AG04450 (cell line): ENCODE measurements around the gene TRIM41. TPM values are rescaled to one million over a fixed set of nuclear protein-coding genes. Genes with fewer than 3 reads are reported as not detected.

Experiments used
- CTCF ChIA-PET: fragments of 300-600, 350-600 bp; formaldehyde crosslinking; extraction: SDS; loops from one replicate; lab custom pipeline; 2022; ENCODE audit warnings: antibody characterized with exemption, inconsistent platforms; lab: Charles Lee
- POLR2A ChIA-PET: fragments of 350-600 bp; formaldehyde crosslinking; extraction: SDS; loops from one replicate; lab custom pipeline; 2021; ENCODE audit warnings: antibody characterized with exemption, inconsistent platforms; lab: Yijun Ruan, JAX
- DNase-seq: peaks from one replicate; pipeline ENCODE4 v3.0.0-alpha.2; 2011; ENCODE audit warnings: low read depth, low spot score
- H3K27ac ChIP-seq: one replicate; pipeline ENCODE4 v1.5.1; 2012; ENCODE audit warnings: low read depth, low read length, control low read depth
- H3K27me3 ChIP-seq: one replicate; pipeline ENCODE4 v1.6.0; 2012; ENCODE audit warnings: low read length; ENCODE audit not compliant: control insufficient read depth, insufficient read depth
- H3K4me3 ChIP-seq: 2 replicates; pipeline ENCODE4 v1.5.1; 2011; ENCODE audit warnings: mild to moderate bottlenecking, low read depth, low read length, control low read depth
- H3K9me3 ChIP-seq: 2 replicates; pipeline ENCODE4 v1.5.1; 2012; ENCODE audit warnings: low read length; ENCODE audit not compliant: control insufficient read depth, insufficient read depth
- polyA plus RNA-seq: library from polyadenylated mRNA; depleted of rRNA; stranded (reverse); fragments of >200 nt; gene quantifications from 2 replicates; pipeline ENCODE4 v1.2.3, GENCODE V29; 2011
- TF ChIP-seq, protein P1 (sequence below): IDR thresholded peaks from 2 replicates; pipeline ENCODE4 v1.5.1; 2011; ENCODE audit warnings: low read depth, low read length, control low read depth, inconsistent platforms

The TRIM41 gene
- polyA plus RNA-seq, 1 experiment, result 11.5 TPM

DNA sequence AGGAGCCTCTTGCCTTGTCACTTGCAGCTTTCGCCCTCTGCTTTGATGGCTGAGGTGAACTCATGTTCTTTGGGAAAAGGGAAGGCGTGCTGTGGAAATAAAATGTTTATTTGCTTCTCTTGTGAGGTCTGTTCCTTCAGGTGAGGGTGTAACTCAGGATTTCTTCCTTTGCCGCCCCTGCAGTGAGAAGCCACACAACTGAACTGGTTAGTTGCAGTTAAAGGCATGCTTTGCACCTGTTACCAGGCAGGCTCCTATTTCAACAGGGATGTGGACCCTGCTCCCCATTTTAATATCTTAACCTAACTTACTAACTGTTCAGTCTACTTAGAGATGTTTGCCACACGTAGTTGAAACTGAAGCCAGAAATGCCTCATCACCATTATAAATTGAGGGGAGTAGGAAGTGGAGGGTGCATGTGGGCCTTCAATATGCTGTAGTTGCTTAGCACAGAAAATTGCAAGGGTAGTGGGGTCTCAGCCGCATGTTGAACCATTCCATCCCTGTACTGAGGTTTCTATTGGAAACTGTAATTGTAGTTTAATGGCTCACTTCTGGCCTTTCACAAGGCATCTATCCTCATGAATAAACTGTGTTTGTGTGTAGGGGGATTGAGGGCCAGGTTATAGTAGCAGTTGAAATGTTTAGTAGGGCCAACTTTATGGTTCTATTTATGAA lies 12.7 kb downstream of the TRIM41 start:
- Histone ChIP-seq H3K4me3 (no peak overlapping the region), H3K27me3 (no peaks in the 10 kb centered on the region), H3K27ac (peak overlapping the region; percentile 39), H3K9me3 (no peaks in the 10 kb centered on the region)
- DNase-seq, result no peak
- ChIA-PET POLR2A (interaction anchor here (0.7 to 2.8 kb wide), 4 partner anchors 8 to 29 kb away, joined by 3 to 15 read pairs (median 5); partner anchors contain the start of genes RACK1 and TRIM41), CTCF (no interaction called here)
- TF ChIP-seq, protein P1, sequence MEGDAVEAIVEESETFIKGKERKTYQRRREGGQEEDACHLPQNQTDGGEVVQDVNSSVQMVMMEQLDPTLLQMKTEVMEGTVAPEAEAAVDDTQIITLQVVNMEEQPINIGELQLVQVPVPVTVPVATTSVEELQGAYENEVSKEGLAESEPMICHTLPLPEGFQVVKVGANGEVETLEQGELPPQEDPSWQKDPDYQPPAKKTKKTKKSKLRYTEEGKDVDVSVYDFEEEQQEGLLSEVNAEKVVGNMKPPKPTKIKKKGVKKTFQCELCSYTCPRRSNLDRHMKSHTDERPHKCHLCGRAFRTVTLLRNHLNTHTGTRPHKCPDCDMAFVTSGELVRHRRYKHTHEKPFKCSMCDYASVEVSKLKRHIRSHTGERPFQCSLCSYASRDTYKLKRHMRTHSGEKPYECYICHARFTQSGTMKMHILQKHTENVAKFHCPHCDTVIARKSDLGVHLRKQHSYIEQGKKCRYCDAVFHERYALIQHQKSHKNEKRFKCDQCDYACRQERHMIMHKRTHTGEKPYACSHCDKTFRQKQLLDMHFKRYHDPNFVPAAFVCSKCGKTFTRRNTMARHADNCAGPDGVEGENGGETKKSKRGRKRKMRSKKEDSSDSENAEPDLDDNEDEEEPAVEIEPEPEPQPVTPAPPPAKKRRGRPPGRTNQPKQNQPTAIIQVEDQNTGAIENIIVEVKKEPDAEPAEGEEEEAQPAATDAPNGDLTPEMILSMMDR, result no peak

DNA sequence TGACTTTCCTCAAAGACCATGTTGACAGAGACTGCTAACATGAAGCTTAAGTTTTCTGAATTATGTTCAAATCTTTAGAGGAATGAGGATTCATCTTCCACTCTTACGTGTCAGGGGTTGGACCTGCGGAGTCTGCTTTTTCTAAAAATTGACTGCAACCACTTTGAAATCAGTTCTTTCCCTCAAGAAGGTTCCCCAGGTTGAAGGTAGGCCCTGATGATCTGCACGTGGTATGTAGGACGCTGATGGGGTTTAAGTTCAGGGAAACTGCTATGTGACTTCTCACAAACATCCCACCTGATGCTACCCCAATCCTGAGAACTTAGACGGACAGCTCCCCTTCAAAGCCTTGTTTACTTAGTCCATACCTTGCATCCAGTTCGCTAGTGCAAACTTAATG lies 13.4 kb downstream of the TRIM41 start:
- DNase-seq, result no peak
- ChIA-PET CTCF (interaction anchor here (0.6 kb wide), 1 partner anchor 1664 kb away, joined by 3 read pairs; no protein-coding TSS in a partner anchor), POLR2A (no interaction called here)
- H3K27ac ChIP-seq, result no peak overlapping the region
- no peaks in the 10 kb centered on the region for H3K9me3 ChIP-seq
- H3K27me3 ChIP-seq, result no peaks in the 10 kb centered on the region
- TF ChIP-seq, protein P1, result no peak
- H3K4me3 ChIP-seq, result no peak overlapping the region

DNA sequence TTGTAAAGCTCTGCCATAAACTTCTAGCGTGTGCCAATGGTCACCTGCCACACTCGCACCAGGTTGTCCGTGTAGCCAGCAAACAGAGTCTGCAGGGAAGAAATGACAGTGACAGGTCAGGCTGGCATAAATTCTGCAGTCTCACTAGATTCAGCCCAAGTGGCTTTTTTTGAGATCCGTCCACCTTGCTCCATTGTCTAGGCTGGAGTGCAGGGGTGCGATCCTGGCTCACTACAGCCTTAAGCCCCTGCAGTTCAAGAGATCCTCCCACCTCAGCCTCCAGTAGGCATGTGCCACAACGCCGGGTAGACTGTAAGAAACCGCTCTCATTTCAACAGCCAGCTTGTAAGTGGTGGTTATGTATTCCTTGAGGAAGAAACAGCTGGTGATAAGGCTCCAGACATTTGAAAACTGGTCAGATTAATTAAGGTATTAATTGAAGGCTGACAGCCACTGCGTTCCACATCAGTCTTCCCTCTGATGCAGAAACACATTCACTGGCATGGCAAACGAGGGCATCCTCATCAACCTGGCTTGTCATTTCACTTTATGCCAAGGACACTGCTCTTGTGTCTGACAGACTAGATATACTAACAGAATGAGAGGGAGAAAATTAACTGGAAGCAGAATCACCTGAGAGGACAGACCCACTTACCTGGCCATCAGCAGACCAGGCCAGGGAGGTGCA lies 14.0 kb downstream of the TRIM41 start:
- ChIA-PET CTCF (interaction anchor here (0.6 kb wide), 1 partner anchor 1665 kb away, joined by 3 read pairs; no protein-coding TSS in a partner anchor), POLR2A (no interaction called here)
- Histone ChIP-seq H3K27me3 (no peaks in the 10 kb centered on the region), H3K27ac (no peak overlapping the region), H3K9me3 (no peaks in the 10 kb centered on the region), H3K4me3 (no peak overlapping the region)
- DNase-seq, result no peak
- TF ChIP-seq, protein P1, result no peak

DNA sequence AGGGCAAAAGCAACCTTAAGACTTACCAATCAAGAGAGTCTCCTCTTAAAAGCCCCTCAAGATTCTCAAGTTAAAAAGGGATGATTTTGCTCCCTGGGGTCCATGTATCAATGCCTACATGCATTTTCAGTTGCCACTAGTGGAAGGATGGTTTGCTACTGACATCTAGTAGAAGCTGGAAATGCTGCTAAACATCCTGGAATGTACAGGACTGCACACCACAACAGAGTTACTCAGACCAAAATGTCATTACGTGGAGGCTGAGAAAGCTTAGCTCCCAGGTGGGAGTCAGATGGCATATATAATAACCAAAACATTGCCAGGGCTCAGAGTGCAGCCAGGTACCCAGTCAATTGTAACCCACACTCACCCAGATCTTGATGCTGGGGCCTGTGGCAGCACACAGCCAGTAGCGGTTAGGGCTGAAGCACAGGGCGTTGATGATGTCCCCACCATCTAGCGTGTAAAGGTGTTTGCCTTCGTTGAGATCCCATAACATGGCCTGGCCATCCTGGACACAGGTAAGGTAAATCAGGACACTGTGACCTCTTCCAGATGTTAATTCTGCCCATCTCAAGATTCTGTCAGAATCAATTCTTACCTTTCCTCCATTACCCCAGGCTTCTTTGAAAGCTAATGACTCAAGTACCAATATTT lies 14.8 kb downstream of the TRIM41 start:
- ChIA-PET CTCF (no interaction called here), POLR2A (interaction anchor here (0.6 kb wide), 1 partner anchor 24 kb away, joined by 4 read pairs; no protein-coding TSS in a partner anchor)
- no peak for DNase-seq

More for the DNA sequence above, 14.8 kb downstream of the TRIM41 start:
- H3K9me3 ChIP-seq, result no peaks in the 10 kb centered on the region
- no peak overlapping the region for H3K4me3 ChIP-seq
- H3K27me3 ChIP-seq, result no peaks in the 10 kb centered on the region
- H3K27ac ChIP-seq, result no peak overlapping the region
- TF ChIP-seq, protein P1, result no peak
